Tibial artery (tissue), 4 donors: ENCODE measurements around the gene GABPB2.

Experiments
- DNase-seq, 2 donors: peaks; one replicate each; pipeline ENCODE4 v3.0.0-alpha.2; 2019
- H3K27ac ChIP-seq, 2 donors: fragments of 200-600 bp; sonication (generic) in 1 of 2; 1 replicate in 1 of 2; 2 replicates in 1 of 2; pipeline ENCODE4 v1.5.1; 2018 to 2019; ENCODE audit warnings: mild to moderate bottlenecking in 1 of 2
- H3K27me3 ChIP-seq, 2 donors: fragments of 200-600 bp; sonication (generic) in 1 of 2; one replicate each; pipeline versions ENCODE4 v1.5.1 to v1.6.0; 2016 to 2019
- H3K36me3 ChIP-seq, 3 donors: fragments of 200-600 bp; sonication (generic) in 2 of 3; one replicate each; pipeline ENCODE4 v1.5.1; 2016 to 2019; ENCODE audit warnings: mild to moderate bottlenecking in 2 of 3
- H3K4me1 ChIP-seq, 4 donors: fragments of 200-600 bp; sonication (generic) in 2 of 4; 1 replicate in 3 of 4; 2 replicates in 1 of 4; pipeline ENCODE4 v1.5.1; 2016 to 2019
- H3K4me3 ChIP-seq, 2 donors: fragments of 200-600 bp; sonication (generic) in 1 of 2; 1 replicate in 1 of 2; 2 replicates in 1 of 2; pipeline ENCODE4 v1.5.1; 2018 to 2019; ENCODE audit warnings: mild to moderate bottlenecking in 2 of 2
- H3K9me3 ChIP-seq, 3 donors: fragments of 200-600 bp; sonication (generic) in 1 of 3; one replicate each; pipeline ENCODE4 v1.5.1; 2016 to 2019
- intact Hi-C: fragments of 100-400 bp; cut with DNase I; formaldehyde crosslinking; loops from one replicate; pipeline ENCODE4 v1.15.0; 2023; ENCODE audit warnings: low total_unique reads
- TF ChIP-seq, protein P1 (sequence below), 2 experiments: fragments of 200-600 bp in 1 of 2; fragments of 450-650 bp in 1 of 2; IDR thresholded peaks; one replicate each; pipeline ENCODE4 v1.5.1; 2017 to 2019; ENCODE audit warnings: antibody characterized with exemption in 2 of 2, mild to moderate bottlenecking in 1 of 2, moderate library complexity in 1 of 2

GABPB2 gene

DNA sequence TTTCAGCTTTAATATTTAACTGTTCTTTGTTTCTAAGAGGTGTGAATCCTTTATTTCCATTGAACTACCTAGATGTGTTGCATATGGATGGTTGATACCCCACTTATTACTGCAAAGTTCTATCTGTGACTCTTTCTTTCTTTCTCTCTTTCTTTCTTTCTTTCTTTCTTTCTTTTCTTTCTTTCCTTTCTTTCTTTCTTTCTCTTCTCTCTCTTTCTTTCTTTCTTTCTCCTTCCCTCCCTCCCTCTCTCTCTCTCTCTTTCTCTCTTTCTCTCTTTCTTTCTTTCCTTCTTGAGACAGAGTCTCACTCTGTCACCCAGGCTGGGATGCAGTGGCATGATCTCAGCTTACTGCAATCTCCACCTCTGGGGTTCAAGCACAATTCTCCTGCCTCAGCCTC is 34.1 kb downstream of the GABPB2 start:
- no peak for DNase-seq
- intact Hi-C loops = loop anchor here (5.0 to 10.0 kb wide), 2 partner anchors 53 to 140 kb away; partner anchors contain the start of gene TNFAIP8L2
- Histone ChIP-seq H3K9me3 (no peaks in the 10 kb centered on the region), H3K4me3 (no peak overlapping the region), H3K36me3 (peaks cover 16 to 51% (median 32%) of the 10 kb centered on the region in 3 donors), H3K27me3 (no peaks in the 10 kb centered on the region), H3K4me1 (no peaks in the 10 kb centered on the region), H3K27ac (no peak overlapping the region)
- TF ChIP-seq, protein P1, sequence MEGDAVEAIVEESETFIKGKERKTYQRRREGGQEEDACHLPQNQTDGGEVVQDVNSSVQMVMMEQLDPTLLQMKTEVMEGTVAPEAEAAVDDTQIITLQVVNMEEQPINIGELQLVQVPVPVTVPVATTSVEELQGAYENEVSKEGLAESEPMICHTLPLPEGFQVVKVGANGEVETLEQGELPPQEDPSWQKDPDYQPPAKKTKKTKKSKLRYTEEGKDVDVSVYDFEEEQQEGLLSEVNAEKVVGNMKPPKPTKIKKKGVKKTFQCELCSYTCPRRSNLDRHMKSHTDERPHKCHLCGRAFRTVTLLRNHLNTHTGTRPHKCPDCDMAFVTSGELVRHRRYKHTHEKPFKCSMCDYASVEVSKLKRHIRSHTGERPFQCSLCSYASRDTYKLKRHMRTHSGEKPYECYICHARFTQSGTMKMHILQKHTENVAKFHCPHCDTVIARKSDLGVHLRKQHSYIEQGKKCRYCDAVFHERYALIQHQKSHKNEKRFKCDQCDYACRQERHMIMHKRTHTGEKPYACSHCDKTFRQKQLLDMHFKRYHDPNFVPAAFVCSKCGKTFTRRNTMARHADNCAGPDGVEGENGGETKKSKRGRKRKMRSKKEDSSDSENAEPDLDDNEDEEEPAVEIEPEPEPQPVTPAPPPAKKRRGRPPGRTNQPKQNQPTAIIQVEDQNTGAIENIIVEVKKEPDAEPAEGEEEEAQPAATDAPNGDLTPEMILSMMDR (IDR thresholded peaks at IDR 0.05) = no peak

DNA sequence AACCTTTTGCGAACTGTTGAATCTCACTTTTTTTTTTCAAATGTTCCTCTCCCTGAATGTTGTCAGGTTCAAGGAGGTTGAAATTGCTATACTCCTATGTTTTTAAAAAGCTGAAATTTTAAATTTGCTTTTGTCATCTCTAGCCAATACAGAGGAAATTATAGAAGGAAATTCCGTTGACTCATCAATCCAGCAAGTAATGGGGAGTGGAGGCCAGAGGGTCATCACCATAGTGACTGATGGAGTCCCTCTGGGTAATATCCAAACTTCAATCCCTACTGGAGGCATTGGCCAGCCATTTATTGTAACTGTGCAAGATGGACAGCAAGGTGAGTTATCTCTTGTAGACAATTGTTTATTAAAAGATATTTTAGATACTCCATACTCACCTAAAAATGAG is 36.3 kb downstream of the GABPB2 start:
- Histone ChIP-seq H3K27ac (no peak overlapping the region), H3K27me3 (no peaks in the 10 kb centered on the region), H3K4me3 (no peak overlapping the region), H3K9me3 (no peaks in the 10 kb centered on the region), H3K36me3 (peaks cover 16 to 54% (median 32%) of the 10 kb centered on the region in 3 donors), H3K4me1 (no peaks in the 10 kb centered on the region)
- TF ChIP-seq, protein P1 (IDR thresholded peaks at IDR 0.05) = no peak
- intact Hi-C loops = loop anchor here (10.0 kb wide), 1 partner anchor 138 kb away; no protein-coding TSS in a partner anchor
- DNase-seq = no peak

DNA sequence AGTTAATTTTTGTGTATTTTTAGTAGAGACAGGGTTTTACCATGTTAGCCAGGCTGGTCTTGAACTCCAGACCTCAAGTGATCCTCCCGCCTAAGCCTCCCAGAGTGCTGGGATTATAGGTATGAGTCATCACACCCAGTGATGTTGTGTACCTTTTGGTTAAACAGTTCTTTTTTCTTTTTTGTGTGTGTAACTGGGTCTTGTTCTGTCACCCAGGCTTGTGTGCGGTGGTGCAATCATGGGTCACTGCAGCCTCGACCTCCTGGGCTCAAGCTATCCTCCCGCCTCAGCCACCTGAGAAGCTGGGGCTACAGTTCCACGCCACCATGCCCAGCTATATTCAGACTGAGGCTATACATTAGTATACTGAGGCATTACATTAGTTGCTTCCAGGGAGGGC is 37.8 kb downstream of the GABPB2 start:
- H3K27me3 ChIP-seq = no peaks in the 10 kb centered on the region
- intact Hi-C loops = loop anchor here (10.0 kb wide), 1 partner anchor 136 kb away; no protein-coding TSS in a partner anchor
- TF ChIP-seq, protein P1 (IDR thresholded peaks at IDR 0.05) = no peak
- peaks cover 16 to 52% (median 32%) of the 10 kb centered on the region in 3 donors for H3K36me3 ChIP-seq
- H3K4me3 ChIP-seq = no peak overlapping the region
- H3K27ac ChIP-seq = no peak overlapping the region
- H3K4me1 ChIP-seq = no peaks in the 10 kb centered on the region
- no peaks in the 10 kb centered on the region for H3K9me3 ChIP-seq
- peak in 1 of 2 donors; percentile 33 for DNase-seq

- H3K36me3 ChIP-seq = peaks cover 13 to 63% (median 19%) of the 10 kb centered on the region in 3 donors
- no peak overlapping the region for H3K27ac ChIP-seq
Observed at GRCh38 chr1:151113877-151114276, 43.3 kb downstream of the GABPB2 start.

GRCh38 chr1:151124763-151125403 is 54.3 kb downstream of the GABPB2 start:
- Histone ChIP-seq H3K36me3 (peaks cover 0 to 43% (median 5%) of the 10 kb centered on the region in 3 donors), H3K27ac (no peak overlapping the region), H3K4me1 (no peaks in the 10 kb centered on the region), H3K4me3 (no peak overlapping the region), H3K9me3 (no peaks in the 10 kb centered on the region), H3K27me3 (no peaks in the 10 kb centered on the region)
- DNase-seq = peak in 1 of 2 donors; percentile 7
- intact Hi-C loops = no loop called here
- TF ChIP-seq, protein P1 (IDR thresholded peaks at IDR 0.05) = no peak

More at GRCh38 chr1:151113877-151114276, 43.3 kb downstream of the GABPB2 start:
- no peak for DNase-seq
- H3K4me1 ChIP-seq = no peaks in the 10 kb centered on the region
- intact Hi-C loops = no loop called here
- TF ChIP-seq, protein P1 (IDR thresholded peaks at IDR 0.05) = no peak
- H3K9me3 ChIP-seq = no peaks in the 10 kb centered on the region
- no peak overlapping the region for H3K4me3 ChIP-seq
- no peaks in the 10 kb centered on the region for H3K27me3 ChIP-seq
